Suppressor macrophage (primary cell): ENCODE data around the gene PIH1D1.

Experiments
- DNase-seq, 4 experiments: peaks; one replicate each; pipeline ENCODE4 v3.0.0-alpha.2; 2020 to 2022

Gene PIH1D1

GRCh38 chr19:49434907-49435583 is 16.6 kb downstream of the PIH1D1 start:
- DNase-seq, result no peak

- DNase-seq, result no peak
These were observed 18.2 kb downstream of the PIH1D1 start for GRCh38 chr19:49433240-49433901.

GRCh38 chr19:49432141-49433073 is 19.2 kb downstream of the PIH1D1 start:
- no peak for DNase-seq

- DNase-seq, result no peak
These were observed 20.3 kb downstream of the PIH1D1 start for GRCh38 chr19:49431330-49431749.

GRCh38 chr19:49430678-49431329 is 20.8 kb downstream of the PIH1D1 start:
- peak in 3 of 4 experiments; percentile 30 to 48 (median 44) for DNase-seq

- DNase-seq, result no peak
These were observed 21.4 kb downstream of the PIH1D1 start for GRCh38 chr19:49430172-49430677.

GRCh38 chr19:49428547-49429451 is 22.8 kb downstream of the PIH1D1 start:
- no peak for DNase-seq

- DNase-seq, result no peak
These were observed 23.6 kb downstream of the PIH1D1 start for GRCh38 chr19:49427855-49428546.

GRCh38 chr19:49427339-49427738 is 24.3 kb downstream of the PIH1D1 start:
- DNase-seq, result no peak

- no peak for DNase-seq
These were observed 25.6 kb downstream of the PIH1D1 start for GRCh38 chr19:49425922-49426592.

- no peak for DNase-seq
These were observed 26.4 kb downstream of the PIH1D1 start, which contains the start of gene GFY for GRCh38 chr19:49425178-49425577. Gene GFY, plus strand, starts transcription at chr19:49425388. Its CDS starts 1,043 bp downstream, at chr19:49426431.

GRCh38 chr19:49423985-49424303 is 27.7 kb downstream of the PIH1D1 start:
- DNase-seq, result no peak

- DNase-seq, result peak in 1 of 4 experiments; percentile 27
These were observed 28.3 kb downstream of the PIH1D1 start, which contains the start of gene PTH2 for GRCh38 chr19:49423071-49423984. Gene PTH2, minus strand, starts transcription at chr19:49423441. Its CDS starts 102 bp downstream, at chr19:49423339.

- DNase-seq, result peak; percentile 53 to 78 (median 58)
These were observed 29.1 kb downstream of the PIH1D1 start for GRCh38 chr19:49422407-49423070.

- no peak for DNase-seq
These were observed 29.8 kb downstream of the PIH1D1 start for GRCh38 chr19:49421878-49422202.

- peak; percentile 67 to 86 (median 74) for DNase-seq
These were observed 30.4 kb downstream of the PIH1D1 start for GRCh38 chr19:49421039-49421877.

- DNase-seq, result no peak
These were observed 31.4 kb downstream of the PIH1D1 start for GRCh38 chr19:49420227-49420626.
